Measurements from ENCODE around the gene ARHGAP26. TPM values are rescaled to one million over a fixed set of nuclear protein-coding genes. Genes with fewer than 3 reads are reported as not detected.

ARHGAP26 gene
- polyA plus RNA-seq, 1 donor (not counting 4 experiments of a cell fraction or from before 2014, with no cell fraction given): 3.9 TPM

GRCh38 chr5:142798099-142798770 is 28.1 kb downstream of the ARHGAP26 start:
- no peaks in the 10 kb centered on the region for H3K36me3 ChIP-seq (ENCODE audit: control insufficient read depth in 2 of 2, extremely low read depth in 1 of 2, insufficient read depth in 2 of 2, low read length in 2 of 2)
- DNase-seq (ENCODE audit: low read depth, low spot score): no peak
- no peak overlapping the region for H3K27ac ChIP-seq (ENCODE audit: control insufficient read depth, insufficient read depth, low read length)
- no peak overlapping the region for H2AFZ ChIP-seq (ENCODE audit: control insufficient read depth, low read length)
- H3K9me3 ChIP-seq (ENCODE audit: control insufficient read depth, low read depth, low read length): no peaks in the 10 kb centered on the region
- H3K9me1 ChIP-seq (ENCODE audit: control insufficient read depth, extremely low read depth, insufficient read depth, low read length): no peaks in the 10 kb centered on the region
- no peak overlapping the region for H3K9ac ChIP-seq (ENCODE audit: control insufficient read depth, extremely low read depth, insufficient read depth, low read length)
- H3K4me3 ChIP-seq (ENCODE audit: control insufficient read depth in 2 of 3, extremely low read depth in 1 of 3, insufficient read depth in 2 of 3, low read depth in 1 of 3, low read length in 3 of 3): no peak overlapping the region
- no peaks in the 10 kb centered on the region for H4K20me1 ChIP-seq (ENCODE audit: control insufficient read depth, extremely low read depth, insufficient read depth, low read length)
- H3K4me2 ChIP-seq (ENCODE audit: control insufficient read depth, extremely low read depth, insufficient read depth, low read depth, low read length): no peak overlapping the region
- H3K79me2 ChIP-seq (ENCODE audit: control insufficient read depth, insufficient read depth, low read length): no peaks in the 10 kb centered on the region
- no peaks in the 10 kb centered on the region for H3K4me1 ChIP-seq (ENCODE audit: control insufficient read depth, extremely low read depth, insufficient read depth, low read length)
- dilution Hi-C loops (cut with MboI; ENCODE audit: extremely low pct_ligation_motif_present, low sequenced_read_pairs): no loop called here
- H3K27me3 ChIP-seq (ENCODE audit: control insufficient read depth, extremely low read depth, insufficient read depth, low read length): no peaks in the 10 kb centered on the region
- no peak for FAIRE-seq
- TF ChIP-seq EZH2 (IDR thresholded peaks at IDR 0.05; ENCODE audit: low read length) (no peak), CTCF (optimal IDR thresholded peaks at IDR 0.05 in 1 of 3, IDR thresholded peaks at IDR 0.05 in 1 of 3, conservative IDR thresholded peaks at IDR 0.05 in 1 of 3; ENCODE audit: extremely low read depth in 1 of 3, insufficient read depth in 2 of 3, low read length in 3 of 3) (no peak)

- TF ChIP-seq EZH2 (IDR thresholded peaks at IDR 0.05; ENCODE audit: low read length): no peak
- H3K4me1 ChIP-seq (ENCODE audit: control insufficient read depth, extremely low read depth, insufficient read depth, low read length): no peaks in the 10 kb centered on the region
- H3K9ac ChIP-seq (ENCODE audit: control insufficient read depth, extremely low read depth, insufficient read depth, low read length): no peak overlapping the region
- DNase-seq (ENCODE audit: low read depth, low spot score): no peak
- H3K4me3 ChIP-seq (ENCODE audit: control insufficient read depth in 2 of 3, extremely low read depth in 1 of 3, insufficient read depth in 2 of 3, low read depth in 1 of 3, low read length in 3 of 3): no peak overlapping the region
- dilution Hi-C loops (cut with MboI; ENCODE audit: extremely low pct_ligation_motif_present, low sequenced_read_pairs): no loop called here
- H3K36me3 ChIP-seq (ENCODE audit: control insufficient read depth in 2 of 2, extremely low read depth in 1 of 2, insufficient read depth in 2 of 2, low read length in 2 of 2): no peaks in the 10 kb centered on the region
- no peaks in the 10 kb centered on the region for H3K79me2 ChIP-seq (ENCODE audit: control insufficient read depth, insufficient read depth, low read length)
- H3K9me1 ChIP-seq (ENCODE audit: control insufficient read depth, extremely low read depth, insufficient read depth, low read length): no peaks in the 10 kb centered on the region
- H4K20me1 ChIP-seq (ENCODE audit: control insufficient read depth, extremely low read depth, insufficient read depth, low read length): no peaks in the 10 kb centered on the region
- FAIRE-seq: no peak
- no peaks in the 10 kb centered on the region for H3K27me3 ChIP-seq (ENCODE audit: control insufficient read depth, extremely low read depth, insufficient read depth, low read length)
- no peak overlapping the region for H3K27ac ChIP-seq (ENCODE audit: control insufficient read depth, insufficient read depth, low read length)
- H2AFZ ChIP-seq (ENCODE audit: control insufficient read depth, low read length): no peak overlapping the region
- H3K4me2 ChIP-seq (ENCODE audit: control insufficient read depth, extremely low read depth, insufficient read depth, low read depth, low read length): no peak overlapping the region
- H3K9me3 ChIP-seq (ENCODE audit: control insufficient read depth, low read depth, low read length): no peaks in the 10 kb centered on the region
These were observed 30.8 kb downstream of the ARHGAP26 start for GRCh38 chr5:142800776-142801494.

Measured in keratinocyte (primary cell).